ENCODE data around the gene CFAP54.

DNA sequence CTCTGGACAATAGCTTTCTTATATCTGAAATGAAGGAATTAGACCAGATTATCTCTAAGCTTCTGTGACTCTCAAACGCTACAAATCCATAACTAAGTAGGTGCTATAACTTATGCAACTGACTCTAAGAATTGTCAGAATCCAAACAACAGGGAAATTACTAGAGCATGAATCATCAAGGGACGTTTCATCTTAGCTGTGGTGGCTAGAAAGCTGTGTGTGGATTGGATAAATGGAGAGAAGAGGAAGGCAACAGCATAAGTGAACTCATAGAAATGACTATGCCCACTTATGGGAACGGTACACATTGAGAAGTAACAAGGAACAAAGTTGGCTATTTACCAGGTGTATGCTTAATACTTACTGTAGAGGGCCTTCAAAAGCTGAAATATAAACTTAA lies 321.7 kb downstream of the CFAP54 start:
- TF ChIP-seq, protein P1, sequence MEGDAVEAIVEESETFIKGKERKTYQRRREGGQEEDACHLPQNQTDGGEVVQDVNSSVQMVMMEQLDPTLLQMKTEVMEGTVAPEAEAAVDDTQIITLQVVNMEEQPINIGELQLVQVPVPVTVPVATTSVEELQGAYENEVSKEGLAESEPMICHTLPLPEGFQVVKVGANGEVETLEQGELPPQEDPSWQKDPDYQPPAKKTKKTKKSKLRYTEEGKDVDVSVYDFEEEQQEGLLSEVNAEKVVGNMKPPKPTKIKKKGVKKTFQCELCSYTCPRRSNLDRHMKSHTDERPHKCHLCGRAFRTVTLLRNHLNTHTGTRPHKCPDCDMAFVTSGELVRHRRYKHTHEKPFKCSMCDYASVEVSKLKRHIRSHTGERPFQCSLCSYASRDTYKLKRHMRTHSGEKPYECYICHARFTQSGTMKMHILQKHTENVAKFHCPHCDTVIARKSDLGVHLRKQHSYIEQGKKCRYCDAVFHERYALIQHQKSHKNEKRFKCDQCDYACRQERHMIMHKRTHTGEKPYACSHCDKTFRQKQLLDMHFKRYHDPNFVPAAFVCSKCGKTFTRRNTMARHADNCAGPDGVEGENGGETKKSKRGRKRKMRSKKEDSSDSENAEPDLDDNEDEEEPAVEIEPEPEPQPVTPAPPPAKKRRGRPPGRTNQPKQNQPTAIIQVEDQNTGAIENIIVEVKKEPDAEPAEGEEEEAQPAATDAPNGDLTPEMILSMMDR (IDR thresholded peaks at IDR 0.05): no peak
- TF ChIP-seq POLR2A (IDR thresholded peaks at IDR 0.05): no peak

Measured in uterus (tissue), 2 donors.